GM10847 (cell line): ENCODE data around the gene ACTL7B.

Source experiments
- POLR2A ChIP-seq: IDR thresholded peaks from 2 replicates; pipeline ENCODE4 v1.6.1; 2011; ENCODE audit not compliant: insufficient read length; ENCODE audit errors: extremely low read depth

ACTL7B gene

DNA sequence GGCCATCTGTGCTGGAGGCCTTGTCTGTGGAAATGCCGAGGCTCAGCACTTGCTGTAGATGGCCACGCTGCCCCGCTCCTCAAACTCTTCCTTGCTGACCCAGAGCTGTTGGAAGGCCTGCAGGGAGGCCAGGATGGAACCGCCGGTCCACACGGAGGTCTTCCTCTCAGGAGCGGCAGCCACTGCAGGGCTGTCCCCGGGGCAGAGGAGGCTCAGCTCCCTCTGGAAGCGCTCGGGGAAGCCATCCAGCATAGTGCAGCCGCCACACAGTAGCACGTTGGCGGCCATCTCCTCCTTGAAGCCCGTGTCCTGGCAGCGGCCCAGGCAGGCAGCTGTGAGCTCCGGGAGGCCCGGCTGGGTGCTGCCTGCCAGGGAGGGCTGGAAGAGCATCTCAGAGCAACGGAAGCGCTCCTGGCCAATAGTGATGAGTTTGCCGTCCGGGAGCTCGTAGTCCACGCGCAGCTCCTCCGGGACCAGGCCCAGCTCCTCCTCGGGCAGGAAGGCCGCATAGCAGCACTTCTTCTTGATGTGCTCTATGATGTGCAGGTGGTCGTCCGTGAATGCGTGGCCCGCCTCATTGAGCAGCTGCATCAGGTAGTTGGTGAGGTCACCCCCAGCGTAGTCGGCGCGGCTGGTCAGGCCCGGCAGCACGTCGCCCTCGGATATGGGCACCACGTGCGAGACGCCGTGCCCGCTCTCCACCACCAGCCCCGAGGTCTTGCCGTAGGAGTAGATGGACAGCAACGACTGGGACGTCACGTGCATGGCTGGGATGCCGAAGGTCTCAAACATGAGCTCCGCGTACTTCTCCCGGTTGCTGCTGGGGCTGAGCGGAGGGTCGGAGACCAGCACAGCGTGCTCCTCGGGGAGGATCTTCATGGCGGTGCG, 901 bp downstream of the ACTL7B start:
- TF ChIP-seq POLR2A = no peak

DNA sequence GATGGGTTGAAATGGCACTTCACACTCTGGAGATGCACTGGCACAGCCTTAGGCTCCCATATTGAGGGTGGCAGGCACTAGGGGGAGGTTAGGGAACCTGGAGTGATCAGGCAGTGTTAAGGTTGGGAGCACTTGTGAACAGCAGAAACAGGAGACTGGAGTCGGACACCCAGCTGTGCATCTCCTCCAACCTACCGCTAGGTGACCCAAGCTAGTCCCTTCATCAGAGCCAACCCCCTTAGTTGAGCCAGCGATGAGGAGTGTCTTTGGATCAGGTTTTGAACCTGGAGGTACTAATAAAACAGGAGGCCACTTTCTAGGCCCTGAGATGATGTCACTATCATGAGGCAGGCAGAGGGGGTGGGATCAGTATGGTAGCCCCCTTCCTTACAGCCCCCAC, 1.7 kb downstream of the ACTL7B start:
- TF ChIP-seq POLR2A = no peak

DNA sequence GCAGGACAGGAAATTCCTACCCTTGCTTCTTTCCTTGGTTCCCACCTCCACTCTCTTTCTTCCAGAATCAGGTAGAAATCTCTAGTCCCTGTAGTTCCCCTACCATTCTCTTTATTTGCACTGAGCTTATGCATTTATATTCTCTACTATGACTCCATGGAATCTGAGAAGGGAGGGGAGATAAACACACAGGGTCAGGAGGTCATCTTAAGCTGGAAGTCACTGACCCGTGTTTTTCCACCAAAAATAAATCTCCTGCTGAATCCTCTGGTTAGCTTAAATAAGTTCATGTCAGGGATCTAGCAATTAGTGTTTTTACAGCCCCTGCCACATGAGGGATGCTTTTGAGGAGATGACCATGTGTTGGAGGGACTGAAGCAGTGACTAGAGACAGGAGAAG, 3.7 kb downstream of the ACTL7B start:
- no peak for TF ChIP-seq POLR2A

DNA sequence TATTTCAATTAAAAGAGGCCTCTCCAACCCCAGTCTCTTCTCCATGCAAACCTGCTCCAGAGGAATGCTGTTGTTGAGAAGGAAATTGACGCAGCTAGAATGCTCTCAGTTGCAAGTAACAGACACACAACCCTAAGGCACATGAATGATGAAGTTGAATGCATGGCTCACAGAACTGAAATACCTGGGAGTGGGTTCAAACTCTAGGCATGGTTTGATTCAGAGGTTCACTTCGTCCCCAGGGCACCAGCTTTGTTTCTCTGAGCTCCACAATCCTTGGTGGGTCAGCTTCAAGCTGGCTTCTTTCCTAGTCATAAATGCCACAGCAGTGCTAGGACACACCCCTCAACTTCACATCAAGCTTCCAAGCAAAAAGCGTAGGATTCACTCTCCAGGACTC, 4.6 kb downstream of the ACTL7B start:
- TF ChIP-seq POLR2A = no peak

DNA sequence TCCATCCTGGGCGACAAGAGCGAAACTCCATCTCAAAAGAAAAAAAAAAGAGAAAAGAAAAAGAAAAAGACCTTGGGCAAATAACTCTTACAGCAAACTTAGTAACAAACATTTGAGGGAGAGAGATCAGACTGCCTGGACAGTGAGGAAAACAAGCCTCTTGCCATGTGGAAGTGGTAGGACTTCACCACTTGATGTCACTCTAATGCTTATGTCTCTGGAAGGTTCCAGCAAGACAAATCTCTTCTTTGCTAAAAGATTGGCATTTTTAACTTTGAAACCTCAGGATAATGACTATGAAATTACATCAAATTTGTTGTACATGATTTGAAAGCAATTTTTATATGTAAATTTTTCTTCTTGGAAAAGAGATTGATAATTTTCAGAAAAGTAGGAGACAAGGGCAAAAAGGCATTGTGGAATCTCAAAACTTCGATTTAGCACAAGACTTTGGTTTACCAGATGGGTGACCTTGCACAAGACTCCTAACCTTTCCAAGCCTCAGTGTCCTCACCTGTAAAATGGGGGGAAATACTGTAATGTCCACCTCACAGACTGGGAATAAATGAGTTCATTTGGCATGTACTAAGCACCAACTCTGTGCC, 5.4 kb downstream of the ACTL7B start:
- TF ChIP-seq POLR2A = no peak

DNA sequence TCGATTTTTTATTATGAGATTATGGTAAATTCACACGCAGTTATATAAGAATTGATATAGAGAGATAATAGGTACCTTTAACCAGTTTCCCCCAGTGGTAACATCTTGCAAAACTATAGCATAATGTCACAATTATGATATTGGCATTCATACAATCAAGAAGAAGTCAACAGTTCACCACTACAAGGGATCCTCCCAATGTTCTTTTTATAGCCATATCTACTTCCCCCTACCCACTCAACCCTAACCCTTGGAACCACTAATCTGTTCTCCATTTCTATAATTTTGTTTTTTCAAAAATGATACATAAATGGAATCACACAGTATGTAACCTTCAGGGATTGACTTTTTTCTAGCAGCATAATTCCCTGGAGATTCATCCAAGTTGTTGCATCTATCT, 9.8 kb downstream of the ACTL7B start:
- TF ChIP-seq POLR2A = no peak

DNA sequence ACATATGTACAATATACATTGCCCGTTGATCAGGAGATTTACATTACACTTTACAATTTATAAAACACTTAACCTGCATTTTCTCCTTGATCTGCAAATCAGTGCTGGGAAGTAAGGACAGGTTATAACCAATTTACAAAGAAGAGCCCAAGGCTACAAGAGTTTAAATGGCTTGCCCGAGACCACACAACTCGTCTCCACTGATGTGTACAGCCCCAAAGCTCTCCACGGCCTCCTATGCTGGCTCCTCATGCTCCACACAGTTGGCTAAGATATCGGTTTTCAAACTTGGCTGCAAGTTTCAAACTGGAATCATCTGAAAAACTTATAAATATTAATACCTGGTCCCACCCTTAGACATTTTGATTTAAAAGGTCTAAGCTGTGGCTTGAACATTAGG, 10.3 kb downstream of the ACTL7B start:
- TF ChIP-seq POLR2A = no peak

DNA sequence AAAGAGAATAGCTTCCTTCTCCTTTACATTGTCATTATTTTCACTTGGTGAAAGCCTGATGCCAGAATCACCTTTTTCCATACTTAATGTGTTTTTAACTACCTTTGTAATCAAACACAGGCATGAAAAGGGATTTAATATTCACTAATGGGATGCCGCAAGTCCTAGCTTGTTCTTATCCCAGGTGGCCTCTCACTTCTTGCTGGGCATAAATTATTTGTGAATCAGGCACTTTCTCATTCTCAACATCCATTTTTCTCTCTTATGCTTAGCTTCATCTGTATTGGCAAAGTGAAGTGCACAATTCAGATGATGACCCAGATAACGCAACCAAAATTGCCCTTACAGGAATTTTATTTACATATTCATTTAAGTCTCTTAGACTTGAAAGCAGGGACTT, 10.9 kb downstream of the ACTL7B start:
- no peak for TF ChIP-seq POLR2A

DNA sequence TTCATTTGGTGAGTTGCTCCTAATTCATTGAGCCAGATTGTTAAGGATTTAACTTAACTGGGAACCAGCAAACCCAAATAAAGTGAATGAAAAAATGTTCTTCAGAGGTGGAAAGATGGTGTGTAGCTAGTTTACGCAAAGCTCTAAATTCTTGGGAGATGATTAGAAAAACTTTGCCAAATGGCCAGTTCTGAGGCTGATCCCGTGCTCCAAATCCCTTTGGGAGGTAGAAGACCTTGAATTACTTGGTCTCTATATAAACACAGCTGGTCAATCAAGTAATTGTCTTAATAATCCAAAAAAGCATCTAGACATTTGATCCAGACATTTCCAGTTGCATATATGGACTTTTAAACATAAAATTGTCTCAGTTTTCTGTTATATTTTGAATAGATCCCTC, 11.4 kb downstream of the ACTL7B start:
- TF ChIP-seq POLR2A = no peak

DNA sequence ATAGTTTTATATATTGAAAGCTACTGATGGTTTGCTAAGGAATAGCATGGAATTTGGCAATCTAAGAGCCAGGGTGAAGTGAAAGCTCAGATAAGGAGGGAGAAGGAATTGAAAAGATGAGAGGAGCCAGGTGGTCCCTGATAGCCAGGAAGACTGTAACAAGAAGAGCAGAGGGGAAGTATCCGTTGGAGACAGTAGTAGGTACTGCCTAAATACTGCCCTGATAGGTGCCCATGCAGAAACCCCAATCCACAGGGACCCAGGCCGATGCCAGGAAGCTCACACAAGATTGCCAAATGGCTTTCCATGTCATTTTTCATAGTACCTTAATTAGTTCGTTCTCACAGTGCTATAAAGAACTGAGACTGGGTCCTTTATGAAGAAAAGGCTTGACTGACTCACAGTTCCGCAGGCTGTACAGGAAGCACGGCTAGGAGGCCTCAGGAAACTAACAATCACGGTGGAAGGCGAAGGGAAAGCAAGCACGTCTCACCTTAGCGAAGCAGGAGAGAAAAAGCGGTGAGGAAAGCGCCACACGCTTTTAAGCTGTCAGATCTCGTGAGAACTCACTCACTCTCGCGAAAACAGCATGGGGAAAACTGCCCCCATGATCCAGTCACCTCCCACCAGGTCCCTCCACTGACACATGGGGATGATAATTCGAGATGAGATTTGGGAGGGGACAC, 13.0 kb downstream of the ACTL7B start:
- TF ChIP-seq POLR2A = no peak

DNA sequence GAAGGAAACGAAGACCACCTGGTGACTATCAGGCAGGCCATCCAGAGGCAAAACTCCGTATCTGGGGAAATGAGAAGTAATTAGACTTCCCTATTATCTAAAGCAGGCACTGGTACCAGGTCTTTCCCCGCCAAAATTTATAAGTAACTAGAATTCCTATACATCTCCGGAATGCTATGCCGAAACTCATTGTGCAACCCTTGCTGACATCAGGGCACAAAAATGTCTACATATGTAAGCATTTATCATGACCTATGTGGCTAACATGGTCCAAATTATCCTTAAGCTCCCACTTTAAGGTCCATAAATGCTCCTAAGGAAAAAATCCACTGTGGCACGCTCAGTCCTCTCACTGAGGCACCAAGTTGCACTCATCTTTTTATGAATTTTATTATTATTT, 17.8 kb downstream of the ACTL7B start:
- TF ChIP-seq POLR2A = no peak

DNA sequence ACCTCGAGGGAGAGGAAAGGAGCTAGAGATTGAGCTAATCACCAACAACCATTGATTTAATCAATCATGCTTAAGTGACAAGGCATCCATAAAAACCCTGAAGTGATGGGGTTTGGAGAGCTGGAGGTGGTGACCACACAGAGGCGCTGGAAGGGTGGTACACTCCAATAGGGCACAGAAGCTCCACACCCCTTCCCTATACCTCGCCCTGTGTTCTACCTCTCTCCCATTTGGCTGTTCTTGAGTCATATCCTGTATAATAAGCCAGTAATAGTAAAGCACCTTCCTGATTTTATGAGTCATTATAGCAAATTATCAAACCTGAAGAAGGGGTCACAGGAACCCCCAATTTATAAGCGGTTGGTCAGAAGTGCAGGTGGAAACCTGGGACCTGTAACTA, 18.3 kb downstream of the ACTL7B start:
- TF ChIP-seq POLR2A = no peak

DNA sequence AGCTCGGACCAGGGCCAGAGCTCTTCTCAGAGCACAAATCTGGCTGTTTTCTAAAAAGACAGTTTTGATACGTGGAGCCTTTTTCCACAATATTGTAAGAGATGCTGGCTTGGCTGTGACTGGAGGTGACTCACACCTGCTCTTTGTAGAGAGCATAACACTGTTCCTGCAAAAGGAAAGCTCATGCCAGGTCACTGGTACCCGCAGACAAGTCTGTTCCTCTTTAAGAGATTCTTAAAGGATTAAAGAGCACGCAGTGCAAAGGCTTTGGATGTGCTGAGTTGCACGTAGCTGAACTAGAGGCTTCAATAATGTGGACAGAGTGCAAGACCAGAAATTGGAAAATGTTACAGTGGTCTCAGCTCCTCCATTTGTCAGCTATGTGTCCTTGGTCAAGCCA, 19.0 kb downstream of the ACTL7B start:
- TF ChIP-seq POLR2A = no peak

DNA sequence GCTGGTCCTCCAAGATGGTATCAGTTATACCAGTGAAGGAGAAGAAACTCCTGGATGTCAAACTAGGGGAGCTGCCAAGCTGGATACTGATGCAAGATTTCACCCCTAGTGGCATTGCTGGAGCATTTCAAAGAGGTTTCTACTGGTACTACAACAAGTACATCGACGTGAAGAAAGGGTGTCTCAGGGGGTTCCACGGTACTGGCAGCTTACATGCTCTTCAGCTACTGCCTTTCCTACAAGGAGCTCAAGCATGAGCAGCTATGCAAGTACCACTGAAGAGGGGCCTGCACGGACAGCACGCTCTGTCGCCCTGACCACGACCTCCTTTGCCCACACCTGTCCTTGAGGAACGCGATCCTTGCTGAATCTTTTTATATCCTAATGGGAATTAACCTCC, 19.5 kb downstream of the ACTL7B start:
- no peak for TF ChIP-seq POLR2A

DNA sequence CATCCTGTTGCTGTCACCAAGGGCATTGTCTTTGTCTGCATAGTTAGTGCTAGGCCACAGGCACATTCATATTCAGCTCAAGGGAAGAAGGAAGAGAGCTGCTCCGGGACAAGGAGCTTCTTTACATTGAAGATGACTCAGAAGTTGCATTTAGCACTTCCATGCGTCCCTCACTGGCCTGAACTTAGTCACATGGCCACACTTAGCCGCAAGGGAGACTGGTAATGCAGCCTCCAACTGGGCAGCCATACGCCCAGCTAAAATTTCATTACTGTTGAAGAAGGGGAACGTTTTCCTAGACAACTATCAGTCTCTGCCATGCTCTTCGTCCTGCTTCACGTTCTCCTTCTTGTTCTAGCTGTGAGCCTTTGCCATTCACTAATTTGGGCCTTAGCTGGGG, 20.0 kb downstream of the ACTL7B start:
- no peak for TF ChIP-seq POLR2A
